ENCODE results near the gene TMEM191C. TPM values are rescaled to one million over a fixed set of nuclear protein-coding genes. Genes with fewer than 3 reads are reported as not detected.

Gene TMEM191C
- total RNA-seq, 3 donors from 2014 or later (not counting 1 experiment from before 2014, with no cell fraction given) = 2.1 to 3.4 (median 3.2) TPM

- no peak overlapping the region for H3K4me3 Mint-ChIP-seq
- H3K36me3 Mint-ChIP-seq = no peaks in the 10 kb centered on the region
- no peaks in the 10 kb centered on the region for H3K9me3 Mint-ChIP-seq
- no peaks in the 10 kb centered on the region for H3K27me3 ChIP-seq (ENCODE audit: control insufficient read depth, insufficient read depth, low read length)
- H3K27ac ChIP-seq (ENCODE audit: low read length) = no peak overlapping the region
- H3K27me3 Mint-ChIP-seq (ENCODE audit: low read depth in 2 of 2) = no peaks in the 10 kb centered on the region
- ATAC-seq (no peak), DNase-seq (peak in 1 of 2 donors; percentile 9)
- peaks cover 14% of the 10 kb centered on the region for H3K36me3 ChIP-seq (ENCODE audit: control insufficient read depth, insufficient read depth, low read length)
- 91% methylated on average over 13 of the region's 13 CpGs for WGBS (ENCODE audit: insufficient coverage)
- no peak overlapping the region for H3K4me3 ChIP-seq (ENCODE audit: low read length)
- no peak overlapping the region for H3K27ac Mint-ChIP-seq
- no peaks in the 10 kb centered on the region for H3K4me1 ChIP-seq (ENCODE audit: control insufficient read depth, insufficient read depth, low read length)
- intact Hi-C loops (cut with micrococcal nuclease) = no loop called here
- TF ChIP-seq, protein P1, sequence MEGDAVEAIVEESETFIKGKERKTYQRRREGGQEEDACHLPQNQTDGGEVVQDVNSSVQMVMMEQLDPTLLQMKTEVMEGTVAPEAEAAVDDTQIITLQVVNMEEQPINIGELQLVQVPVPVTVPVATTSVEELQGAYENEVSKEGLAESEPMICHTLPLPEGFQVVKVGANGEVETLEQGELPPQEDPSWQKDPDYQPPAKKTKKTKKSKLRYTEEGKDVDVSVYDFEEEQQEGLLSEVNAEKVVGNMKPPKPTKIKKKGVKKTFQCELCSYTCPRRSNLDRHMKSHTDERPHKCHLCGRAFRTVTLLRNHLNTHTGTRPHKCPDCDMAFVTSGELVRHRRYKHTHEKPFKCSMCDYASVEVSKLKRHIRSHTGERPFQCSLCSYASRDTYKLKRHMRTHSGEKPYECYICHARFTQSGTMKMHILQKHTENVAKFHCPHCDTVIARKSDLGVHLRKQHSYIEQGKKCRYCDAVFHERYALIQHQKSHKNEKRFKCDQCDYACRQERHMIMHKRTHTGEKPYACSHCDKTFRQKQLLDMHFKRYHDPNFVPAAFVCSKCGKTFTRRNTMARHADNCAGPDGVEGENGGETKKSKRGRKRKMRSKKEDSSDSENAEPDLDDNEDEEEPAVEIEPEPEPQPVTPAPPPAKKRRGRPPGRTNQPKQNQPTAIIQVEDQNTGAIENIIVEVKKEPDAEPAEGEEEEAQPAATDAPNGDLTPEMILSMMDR (IDR thresholded peaks at IDR 0.05) = no peak
- no peaks in the 10 kb centered on the region for H3K4me1 Mint-ChIP-seq
- no peaks in the 10 kb centered on the region for H3K9me3 ChIP-seq (ENCODE audit: control insufficient read depth, insufficient read depth, low read length)
Observed at GRCh38 chr22:21443057-21443734, 24.0 kb upstream of the TMEM191C start.

- intact Hi-C loops (cut with micrococcal nuclease) = no loop called here
- Histone ChIP-seq H3K4me1 (ENCODE audit: control insufficient read depth, insufficient read depth, low read length) (no peaks in the 10 kb centered on the region), H3K4me3 (ENCODE audit: low read length) (no peak overlapping the region), H3K36me3 (ENCODE audit: control insufficient read depth, insufficient read depth, low read length) (peaks cover 14% of the 10 kb centered on the region), H3K27ac (ENCODE audit: low read length) (no peak overlapping the region), H3K9me3 (ENCODE audit: control insufficient read depth, insufficient read depth, low read length) (no peaks in the 10 kb centered on the region), H3K27me3 (ENCODE audit: control insufficient read depth, insufficient read depth, low read length) (no peaks in the 10 kb centered on the region)
- no peaks in the 10 kb centered on the region for H3K27me3 Mint-ChIP-seq (ENCODE audit: low read depth in 2 of 2)
- TF ChIP-seq, protein P1 (IDR thresholded peaks at IDR 0.05) = no peak
- no peaks in the 10 kb centered on the region for H3K36me3 Mint-ChIP-seq
- peak in 1 of 2 donors; percentile 10 for DNase-seq
- 96% methylated on average over 15 of the region's 16 CpGs for WGBS (ENCODE audit: insufficient coverage)
- no peak overlapping the region for H3K4me3 Mint-ChIP-seq
- H3K27ac Mint-ChIP-seq = no peak overlapping the region
- no peaks in the 10 kb centered on the region for H3K4me1 Mint-ChIP-seq
- no peaks in the 10 kb centered on the region for H3K9me3 Mint-ChIP-seq
- no peak for ATAC-seq
Observed at GRCh38 chr22:21443735-21444421, 23.3 kb upstream of the TMEM191C start.

DNA sequence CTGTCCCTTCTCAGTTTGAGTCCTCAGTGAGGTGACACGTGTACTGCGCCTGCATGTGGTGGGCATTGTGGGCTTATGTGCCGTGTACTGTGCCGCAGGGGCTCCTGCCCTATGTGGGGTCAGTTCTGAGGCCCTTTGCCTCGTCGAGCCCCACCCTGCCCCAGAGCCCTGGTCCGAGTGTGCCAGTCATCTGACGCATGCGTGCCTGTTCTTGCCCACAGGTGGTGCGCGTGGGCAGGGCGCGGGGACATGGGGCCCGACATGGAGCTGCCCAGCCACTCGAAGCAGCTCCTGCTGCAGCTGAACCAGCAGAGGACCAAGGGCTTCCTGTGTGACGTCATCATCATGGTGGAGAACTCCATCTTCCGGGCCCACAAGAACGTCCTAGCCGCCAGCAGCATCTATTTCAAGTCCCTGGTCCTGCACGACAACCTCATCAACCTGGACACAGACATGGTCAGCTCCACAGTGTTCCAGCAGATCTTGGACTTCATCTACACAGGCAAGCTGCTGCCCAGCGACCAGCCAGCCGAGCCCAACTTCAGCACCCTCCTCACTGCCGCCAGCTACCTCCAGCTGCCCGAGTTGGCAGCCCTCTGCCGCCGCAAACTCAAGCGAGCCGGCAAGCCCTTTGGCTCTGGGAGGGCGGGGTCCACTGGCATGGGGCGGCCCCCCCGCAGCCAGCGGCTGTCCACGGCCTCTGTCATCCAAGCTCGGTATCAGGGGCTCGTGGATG, 22.3 kb upstream of the TMEM191C start:
- Histone ChIP-seq H3K4me1 (ENCODE audit: control insufficient read depth, insufficient read depth, low read length) (no peaks in the 10 kb centered on the region), H3K4me3 (ENCODE audit: low read length) (no peak overlapping the region), H3K36me3 (ENCODE audit: control insufficient read depth, insufficient read depth, low read length) (peaks cover 14% of the 10 kb centered on the region), H3K9me3 (ENCODE audit: control insufficient read depth, insufficient read depth, low read length) (no peaks in the 10 kb centered on the region), H3K27ac (ENCODE audit: low read length) (no peak overlapping the region), H3K27me3 (ENCODE audit: control insufficient read depth, insufficient read depth, low read length) (no peaks in the 10 kb centered on the region)
- TF ChIP-seq, protein P1 (IDR thresholded peaks at IDR 0.05) = no peak
- Mint-ChIP-seq H3K27ac (no peak overlapping the region), H3K4me3 (no peak overlapping the region), H3K9me3 (no peaks in the 10 kb centered on the region), H3K27me3 (ENCODE audit: low read depth in 2 of 2) (no peaks in the 10 kb centered on the region), H3K4me1 (no peaks in the 10 kb centered on the region), H3K36me3 (no peaks in the 10 kb centered on the region)
- 95% methylated on average over 35 of the region's 35 CpGs for WGBS (ENCODE audit: insufficient coverage)
- intact Hi-C loops (cut with micrococcal nuclease) = no loop called here
- DNase-seq (peak in 1 of 2 donors; percentile 12), ATAC-seq (no peak)
